GM23338 (cell line): ENCODE data around the gene RNF187. TPM values are rescaled to one million over a fixed set of nuclear protein-coding genes. Genes with fewer than 3 reads are reported as not detected.
A peak's percentile ranks its signal among the peaks of the same experiment; 100 is the strongest.

Source experiments
- ATAC-seq: fragments of 200-7000 bp; cut with Tn5 transposase; 3 replicates; pipeline ENCODE4 v1.9.1; 2020
- DNase-seq: peaks from one replicate; pipeline ENCODE4 v3.0.0-alpha.2; 2015; ENCODE audit warnings: low spot score
- H2AFZ ChIP-seq: fragments of 200-600 bp; sonication (generic); 2 replicates; pipeline ENCODE4 v1.8.0; 2016; ENCODE audit warnings: antibody characterized with exemption, mild to moderate bottlenecking, moderate library complexity
- H3F3A ChIP-seq: fragments of 200-600 bp; sonication (generic); replicated peaks from 2 replicates; pipeline ENCODE4 v1.8.0; 2017; ENCODE audit warnings: antibody characterized with exemption, mixed run types, low read depth
- H3K27ac ChIP-seq: fragments of 200-600 bp; sonication (generic); 2 replicates; pipeline ENCODE4 v1.6.1; 2016; ENCODE audit warnings: low read depth
- H3K27me3 ChIP-seq: fragments of 200-600 bp; sonication (generic); 2 replicates; pipeline ENCODE4 v1.8.0; 2016; ENCODE audit warnings: mild to moderate bottlenecking, mixed run types, moderate library complexity; ENCODE audit not compliant: insufficient read depth
- H3K36me3 ChIP-seq: fragments of 200-600 bp; sonication (generic); 2 replicates; pipeline ENCODE4 v1.8.0; 2016; ENCODE audit warnings: mild to moderate bottlenecking; ENCODE audit not compliant: insufficient read depth
- H3K4me1 ChIP-seq: fragments of 200-600 bp; sonication (generic); 2 replicates; pipeline ENCODE4 v1.8.0; 2016; ENCODE audit warnings: mild to moderate bottlenecking, moderate library complexity; ENCODE audit not compliant: insufficient read depth
- H3K4me2 ChIP-seq: fragments of 200-600 bp; sonication (generic); 2 replicates; pipeline ENCODE4 v1.7.1; 2017; ENCODE audit warnings: mixed run types
- H3K4me3 ChIP-seq: fragments of 200-600 bp; sonication (generic); 2 replicates; pipeline ENCODE4 v1.6.1; 2016; ENCODE audit warnings: mixed run types
- H3K79me2 ChIP-seq: fragments of 200-600 bp; sonication (generic); replicated peaks from 2 replicates; pipeline ENCODE4 v1.8.0; 2017; ENCODE audit warnings: mild to moderate bottlenecking; ENCODE audit not compliant: insufficient read depth
- H3K9me2 ChIP-seq: fragments of 200-600 bp; sonication (generic); 2 replicates; pipeline ENCODE4 v1.8.0; 2017; ENCODE audit not compliant: insufficient read depth
- H4K20me1 ChIP-seq: fragments of 200-600 bp; sonication (generic); replicated peaks from 2 replicates; pipeline ENCODE4 v1.8.0; 2017; ENCODE audit warnings: mild to moderate bottlenecking; ENCODE audit not compliant: insufficient read depth
- H3K27ac Mint-ChIP-seq: 2 replicates; pipeline ENCODE4 v1.8.0; 2020; ENCODE audit warnings: inconsistent platforms, mild to moderate bottlenecking, moderate library complexity, mixed read lengths
- H3K27me3 Mint-ChIP-seq: 3 replicates; pipeline ENCODE4 v1.8.0; 2022; ENCODE audit warnings: low read depth, mild to moderate bottlenecking, moderate library complexity, mixed read lengths, inconsistent platforms; ENCODE audit not compliant: insufficient read depth, poor library complexity
- H3K36me3 Mint-ChIP-seq: 3 replicates; pipeline ENCODE4 v1.8.0; 2021; ENCODE audit warnings: low read depth, mild to moderate bottlenecking, inconsistent platforms, moderate library complexity, mixed read lengths
- H3K4me1 Mint-ChIP-seq: 3 replicates; pipeline ENCODE4 v1.8.0; 2020; ENCODE audit warnings: mild to moderate bottlenecking, inconsistent platforms, mixed read lengths
- H3K4me3 Mint-ChIP-seq: 3 replicates; pipeline ENCODE4 v1.8.0; 2021; ENCODE audit warnings: moderate library complexity, mild to moderate bottlenecking, inconsistent platforms, mixed read lengths
- H3K9me3 Mint-ChIP-seq: 3 replicates; pipeline ENCODE4 v1.8.0; 2020; ENCODE audit warnings: moderate library complexity, mild to moderate bottlenecking, inconsistent platforms, mixed read lengths
- EZH2 ChIP-seq: fragments of 200-600 bp; sonication (generic); IDR thresholded peaks from one replicate; pipeline ENCODE4 v1.8.0; 2017; ENCODE audit warnings: antibody characterized with exemption, mild to moderate bottlenecking, low read depth; ENCODE audit not compliant: unreplicated experiment
- ZNF114 ChIP-seq: fragments of 250-450 bp; sonication (Bioruptor Pico); IDR thresholded peaks from 2 replicates; pipeline ENCODE4 v1.5.0; 2020; ENCODE audit warnings: mild to moderate bottlenecking, moderate library complexity
- polyA plus RNA-seq: library from polyadenylated mRNA; unstranded; fragments of >200 nt; fragmentation: Nextera tagmentation; extraction: Ambion mirVana; gene quantifications from 2 replicates; pipeline ENCODE4 v1.2.1, GENCODE V29; 2016
- total RNA-seq: library from RNA; depleted of rRNA; stranded (reverse); fragments of >200 nt; shearing (Covaris generic); gene quantifications from 2 replicates; pipeline ENCODE4 v1.2.3, GENCODE V29; 2014
- TF ChIP-seq, protein P1 (sequence below), 2 experiments: fragments of 200-600 bp in 1 of 2; sonication (generic) in 1 of 2; conservative IDR thresholded peaks; 2 replicates each; pipeline versions ENCODE4 v1.5.1 to v1.6.1; 2016 to 2017; ENCODE audit warnings: antibody characterized with exemption in 2 of 2, low read depth in 2 of 2, mild to moderate bottlenecking in 2 of 2, moderate library complexity in 1 of 2
- TF ChIP-seq, protein P2 (sequence below): IDR thresholded peaks from one replicate; pipeline ENCODE4 v1.6.1; 2018; ENCODE audit warnings: antibody characterized with exemption; ENCODE audit not compliant: unreplicated experiment

Gene RNF187
- total and polyA plus RNA-seq, 2 experiments from 2014 or later: 24.8 to 55.3 TPM

DNA sequence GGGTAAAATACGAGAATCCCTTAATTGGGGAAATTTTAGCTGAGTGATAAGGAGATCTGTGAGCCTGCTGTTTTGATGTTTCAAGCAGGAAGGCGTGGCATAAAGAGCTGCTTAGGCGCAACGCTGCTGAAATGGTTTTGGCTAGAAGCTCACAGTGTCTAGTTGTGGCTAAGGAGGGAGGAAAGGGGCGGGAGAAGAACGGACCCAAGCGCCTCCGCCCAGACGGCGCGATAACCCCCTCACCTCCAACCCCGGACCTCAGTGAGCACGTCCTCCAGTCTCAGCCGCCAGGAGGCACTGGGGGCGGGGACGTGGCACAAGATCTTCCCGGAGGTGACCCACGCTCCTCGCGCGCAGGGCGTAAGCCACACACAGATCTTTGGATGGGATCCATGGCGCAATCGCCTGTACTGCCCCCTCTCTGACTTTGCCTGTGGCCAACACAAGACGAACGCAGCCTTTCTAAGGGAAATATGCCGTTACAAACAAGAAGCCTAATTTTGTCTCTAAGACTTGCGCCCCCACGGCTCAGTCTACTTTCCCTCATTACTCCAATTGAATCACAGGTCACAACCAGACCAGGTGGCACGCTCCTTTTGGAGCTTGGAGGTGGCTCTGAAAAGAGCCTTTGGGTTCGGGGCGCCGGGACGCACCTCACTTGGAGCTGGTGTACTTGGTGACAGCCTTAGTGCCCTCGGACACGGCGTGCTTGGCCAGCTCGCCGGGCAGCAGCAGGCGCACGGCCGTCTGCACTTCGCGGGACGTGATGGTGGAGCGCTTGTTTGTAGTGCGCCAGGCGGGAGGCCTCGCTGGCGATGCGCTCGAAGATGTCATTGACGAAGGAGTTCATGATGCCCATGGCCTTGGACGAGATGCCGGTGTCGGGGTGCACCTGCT lies 23.4 kb upstream of the RNF187 start:
- peaks cover 87% of the 10 kb centered on the region for H3K27me3 ChIP-seq
- DNase-seq: peak; percentile 84
- Mint-ChIP-seq H3K27ac (peak overlapping the region; percentile 23; the same call in 1 of the 2 replicates), H3K27me3 (peaks cover 45% of the 10 kb centered on the region), H3K4me3 (peak overlapping the region; percentile 86), H3K4me1 (peaks cover 18% of the 10 kb centered on the region), H3K36me3 (no peaks in the 10 kb centered on the region), H3K9me3 (no peaks in the 10 kb centered on the region)
- H4K20me1 ChIP-seq: no peaks in the 10 kb centered on the region; the same call in none of the 2 replicates
- H3K27ac ChIP-seq: no peak overlapping the region
- no peaks in the 10 kb centered on the region for H3K79me2 ChIP-seq
- no peaks in the 10 kb centered on the region for H3K36me3 ChIP-seq
- H3F3A ChIP-seq: 0 out of 2 replicates have a peak, but pooled peaks cover 3% of the 10 kb centered on the region
- TF ChIP-seq, protein P1, sequence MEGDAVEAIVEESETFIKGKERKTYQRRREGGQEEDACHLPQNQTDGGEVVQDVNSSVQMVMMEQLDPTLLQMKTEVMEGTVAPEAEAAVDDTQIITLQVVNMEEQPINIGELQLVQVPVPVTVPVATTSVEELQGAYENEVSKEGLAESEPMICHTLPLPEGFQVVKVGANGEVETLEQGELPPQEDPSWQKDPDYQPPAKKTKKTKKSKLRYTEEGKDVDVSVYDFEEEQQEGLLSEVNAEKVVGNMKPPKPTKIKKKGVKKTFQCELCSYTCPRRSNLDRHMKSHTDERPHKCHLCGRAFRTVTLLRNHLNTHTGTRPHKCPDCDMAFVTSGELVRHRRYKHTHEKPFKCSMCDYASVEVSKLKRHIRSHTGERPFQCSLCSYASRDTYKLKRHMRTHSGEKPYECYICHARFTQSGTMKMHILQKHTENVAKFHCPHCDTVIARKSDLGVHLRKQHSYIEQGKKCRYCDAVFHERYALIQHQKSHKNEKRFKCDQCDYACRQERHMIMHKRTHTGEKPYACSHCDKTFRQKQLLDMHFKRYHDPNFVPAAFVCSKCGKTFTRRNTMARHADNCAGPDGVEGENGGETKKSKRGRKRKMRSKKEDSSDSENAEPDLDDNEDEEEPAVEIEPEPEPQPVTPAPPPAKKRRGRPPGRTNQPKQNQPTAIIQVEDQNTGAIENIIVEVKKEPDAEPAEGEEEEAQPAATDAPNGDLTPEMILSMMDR (conservative IDR thresholded peaks at IDR 0.05; ENCODE audit: low read depth in 2 of 2): peak; percentile 46 to 47
- TF ChIP-seq EZH2: peak; percentile 31
- TF ChIP-seq, protein P2, sequence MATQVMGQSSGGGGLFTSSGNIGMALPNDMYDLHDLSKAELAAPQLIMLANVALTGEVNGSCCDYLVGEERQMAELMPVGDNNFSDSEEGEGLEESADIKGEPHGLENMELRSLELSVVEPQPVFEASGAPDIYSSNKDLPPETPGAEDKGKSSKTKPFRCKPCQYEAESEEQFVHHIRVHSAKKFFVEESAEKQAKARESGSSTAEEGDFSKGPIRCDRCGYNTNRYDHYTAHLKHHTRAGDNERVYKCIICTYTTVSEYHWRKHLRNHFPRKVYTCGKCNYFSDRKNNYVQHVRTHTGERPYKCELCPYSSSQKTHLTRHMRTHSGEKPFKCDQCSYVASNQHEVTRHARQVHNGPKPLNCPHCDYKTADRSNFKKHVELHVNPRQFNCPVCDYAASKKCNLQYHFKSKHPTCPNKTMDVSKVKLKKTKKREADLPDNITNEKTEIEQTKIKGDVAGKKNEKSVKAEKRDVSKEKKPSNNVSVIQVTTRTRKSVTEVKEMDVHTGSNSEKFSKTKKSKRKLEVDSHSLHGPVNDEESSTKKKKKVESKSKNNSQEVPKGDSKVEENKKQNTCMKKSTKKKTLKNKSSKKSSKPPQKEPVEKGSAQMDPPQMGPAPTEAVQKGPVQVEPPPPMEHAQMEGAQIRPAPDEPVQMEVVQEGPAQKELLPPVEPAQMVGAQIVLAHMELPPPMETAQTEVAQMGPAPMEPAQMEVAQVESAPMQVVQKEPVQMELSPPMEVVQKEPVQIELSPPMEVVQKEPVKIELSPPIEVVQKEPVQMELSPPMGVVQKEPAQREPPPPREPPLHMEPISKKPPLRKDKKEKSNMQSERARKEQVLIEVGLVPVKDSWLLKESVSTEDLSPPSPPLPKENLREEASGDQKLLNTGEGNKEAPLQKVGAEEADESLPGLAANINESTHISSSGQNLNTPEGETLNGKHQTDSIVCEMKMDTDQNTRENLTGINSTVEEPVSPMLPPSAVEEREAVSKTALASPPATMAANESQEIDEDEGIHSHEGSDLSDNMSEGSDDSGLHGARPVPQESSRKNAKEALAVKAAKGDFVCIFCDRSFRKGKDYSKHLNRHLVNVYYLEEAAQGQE: no peak
- peak overlapping the region; percentile 82 for H3K4me3 ChIP-seq
- ATAC-seq: peak; percentile 77
- H3K9me2 ChIP-seq: no peaks in the 10 kb centered on the region
- peaks cover 18% of the 10 kb centered on the region for H3K4me1 ChIP-seq
- peak overlapping the region; percentile 93 for H3K4me2 ChIP-seq
- H2AFZ ChIP-seq: peak overlapping the region; percentile 88

DNA sequence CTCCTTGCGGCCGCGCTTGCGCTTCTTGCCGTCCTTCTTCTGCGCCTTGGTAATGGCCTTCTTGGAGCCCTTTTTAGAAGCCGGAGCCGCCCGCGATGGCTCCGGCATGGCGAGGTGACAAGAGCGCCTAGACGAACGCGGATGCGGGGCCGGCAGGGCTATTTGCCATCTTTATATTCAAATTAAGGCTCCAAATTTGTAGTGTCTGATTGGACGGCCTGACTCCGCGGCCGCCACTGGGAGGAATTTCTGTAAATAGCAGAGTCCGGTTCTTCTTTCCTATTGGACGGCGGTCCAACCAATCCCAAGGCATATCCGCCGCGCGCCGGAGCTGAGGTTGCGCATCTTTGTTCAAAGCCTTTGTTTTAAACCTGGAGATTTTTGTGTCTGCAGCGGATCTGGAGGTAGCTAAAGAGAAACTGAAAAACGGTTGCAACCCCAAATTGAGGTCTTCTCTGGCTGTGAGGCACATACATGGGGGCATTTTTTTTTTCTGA lies 22.6 kb upstream of the RNF187 start:
- Histone ChIP-seq H3K36me3 (no peaks in the 10 kb centered on the region), H3K4me2 (peak overlapping the region; percentile 93), H3K4me1 (peaks cover 25% of the 10 kb centered on the region), H3K27ac (no peak overlapping the region), H4K20me1 (no peaks in the 10 kb centered on the region; the same call in none of the 2 replicates), H3K9me2 (no peaks in the 10 kb centered on the region), H3K27me3 (peaks cover 93% of the 10 kb centered on the region), H3K79me2 (no peaks in the 10 kb centered on the region), H2AFZ (no peak overlapping the region), H3K4me3 (peak overlapping the region; percentile 82), H3F3A (0 out of 2 replicates have a peak, but pooled peaks cover 7% of the 10 kb centered on the region)
- ATAC-seq (peak; percentile 86), DNase-seq (peak; percentile 97)
- H3K4me3 Mint-ChIP-seq: peak overlapping the region; percentile 86
- H3K4me1 Mint-ChIP-seq: peaks cover 18% of the 10 kb centered on the region
- peak overlapping the region; percentile 66 for H3K27ac Mint-ChIP-seq
- H3K27me3 Mint-ChIP-seq: peaks cover 45% of the 10 kb centered on the region
- no peaks in the 10 kb centered on the region for H3K36me3 Mint-ChIP-seq
- H3K9me3 Mint-ChIP-seq: no peaks in the 10 kb centered on the region
- TF ChIP-seq, protein P1 (conservative IDR thresholded peaks at IDR 0.05; ENCODE audit: low read depth in 2 of 2): no peak
- no peak for TF ChIP-seq ZNF114
